Left renal pelvis (tissue), 4 donors: ENCODE measurements around the gene RNU6-9. TPM values are rescaled to one million over a fixed set of nuclear protein-coding genes. Genes with fewer than 3 reads are reported as not detected.
"Not testable (repeated sequence)": the region's sequence is repeated elsewhere in the genome, so short reads cannot be mapped to it uniquely, and the experiment has no call there.

Experiments
- DNase-seq, 4 donors: peaks; one replicate each; pipeline ENCODE4 v3.0.0-alpha.2; 2013; ENCODE audit warnings: low read depth in 4 of 4, low spot score in 3 of 4
- polyA plus RNA-seq, 4 donors: library from polyadenylated mRNA; unstranded; fragments of 120-200 nt; gene quantifications; one replicate each; pipeline ENCODE4 v1.2.1, GENCODE V29; 2013; ENCODE audit not compliant: insufficient read length in 4 of 4

The RNU6-9 gene
- polyA plus RNA-seq, 4 donors, result not detected

DNA sequence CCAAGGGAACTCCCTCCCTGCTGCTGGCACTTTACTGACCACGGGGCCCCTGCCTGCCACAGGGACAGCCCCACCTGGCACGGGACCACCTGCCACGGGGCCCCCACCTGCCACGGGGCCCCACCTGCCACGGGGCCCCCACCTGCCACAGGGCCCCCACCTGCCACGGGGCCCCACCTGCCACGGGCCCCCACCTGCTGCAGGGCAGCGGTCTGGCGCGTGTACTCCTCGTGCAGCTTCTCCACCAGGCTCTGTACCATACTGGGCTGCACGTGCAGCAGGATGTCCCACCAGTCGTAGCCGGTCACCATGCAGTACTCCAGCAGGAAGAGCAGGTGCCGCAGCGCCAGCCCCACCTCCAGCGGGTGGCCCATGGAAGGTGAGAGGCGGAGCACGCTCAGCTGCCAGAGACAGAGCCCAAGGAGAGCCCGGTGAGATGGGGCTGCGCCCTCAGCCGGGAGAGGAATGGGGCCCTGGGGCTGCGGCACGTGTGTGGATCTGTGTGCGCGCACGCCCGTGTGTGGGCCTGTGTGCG, 16.4 kb upstream of the RNU6-9 start:
- DNase-seq, result no peak

DNA sequence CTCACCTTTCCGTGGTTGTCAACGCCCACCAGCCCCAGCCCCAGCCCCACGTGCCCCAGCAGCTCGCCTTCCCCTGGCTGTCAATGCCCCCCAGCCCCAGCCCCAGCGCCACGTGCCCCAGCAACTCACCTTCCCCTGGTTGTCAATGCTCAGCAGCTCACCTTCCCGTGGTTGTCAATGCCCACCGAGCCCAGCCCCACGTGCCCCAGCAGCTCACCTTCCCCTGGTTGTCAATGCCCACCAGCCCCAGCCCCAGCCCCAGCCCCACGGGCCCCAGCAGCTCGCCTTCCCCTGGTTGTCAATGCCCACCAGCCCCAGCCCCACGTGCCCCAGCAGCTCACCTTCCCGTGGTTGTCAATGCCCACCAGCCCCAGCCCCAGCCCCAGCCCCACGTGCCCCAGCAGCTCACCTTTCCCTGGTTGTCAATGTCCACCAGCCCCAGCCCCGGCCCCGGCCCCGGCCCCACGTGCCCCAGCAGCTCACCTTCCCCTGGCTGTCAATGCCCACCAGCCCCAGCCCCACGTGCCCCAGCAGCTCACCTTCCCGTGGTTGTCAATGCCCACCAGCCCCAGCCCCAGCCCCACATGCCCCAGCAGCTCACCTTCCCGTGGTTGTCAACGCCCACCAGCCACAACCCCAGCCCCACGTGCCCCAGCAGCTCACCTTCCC, 15.2 kb upstream of the RNU6-9 start:
- not testable (repeated sequence) for DNase-seq

DNA sequence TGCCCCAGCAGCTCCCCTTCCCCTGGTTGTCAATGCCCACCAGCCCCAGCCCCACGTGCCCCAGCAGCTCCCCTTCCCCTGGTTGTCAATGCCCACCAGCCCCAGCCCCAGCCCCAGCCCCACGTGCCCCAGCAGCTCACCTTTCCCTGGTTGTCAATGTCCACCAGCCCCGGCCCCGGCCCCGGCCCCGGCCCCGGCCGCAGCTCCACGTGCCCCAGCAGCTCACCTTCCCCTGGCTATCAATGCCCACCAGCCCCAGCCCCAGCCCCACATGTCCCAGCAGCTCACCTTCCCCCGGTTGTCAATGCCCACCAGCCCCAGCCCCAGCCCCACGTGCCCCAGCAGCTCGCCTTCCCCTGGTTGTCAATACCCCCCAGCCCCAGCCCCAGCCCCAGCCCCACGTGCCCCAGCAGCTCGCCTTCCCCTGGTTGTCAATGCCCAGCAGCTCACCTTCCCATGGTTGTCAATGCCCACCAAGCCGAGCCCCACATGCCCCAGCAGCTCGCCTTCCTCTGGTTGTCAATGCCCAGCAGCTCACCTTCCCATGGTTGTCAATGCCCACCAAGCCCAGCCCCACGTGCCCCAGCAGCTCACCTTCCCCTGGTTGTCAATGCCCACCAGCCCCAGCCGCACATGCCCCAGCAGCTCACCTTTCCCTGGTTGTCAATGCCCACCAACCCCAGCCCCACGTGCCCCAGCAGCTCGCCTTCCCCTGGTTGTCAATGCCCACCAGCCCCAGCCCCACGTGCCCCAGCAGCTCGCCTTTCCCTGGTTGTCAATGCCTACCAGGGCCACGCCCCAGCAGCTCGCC, 14.3 kb upstream of the RNU6-9 start:
- not testable (repeated sequence) for DNase-seq

DNA sequence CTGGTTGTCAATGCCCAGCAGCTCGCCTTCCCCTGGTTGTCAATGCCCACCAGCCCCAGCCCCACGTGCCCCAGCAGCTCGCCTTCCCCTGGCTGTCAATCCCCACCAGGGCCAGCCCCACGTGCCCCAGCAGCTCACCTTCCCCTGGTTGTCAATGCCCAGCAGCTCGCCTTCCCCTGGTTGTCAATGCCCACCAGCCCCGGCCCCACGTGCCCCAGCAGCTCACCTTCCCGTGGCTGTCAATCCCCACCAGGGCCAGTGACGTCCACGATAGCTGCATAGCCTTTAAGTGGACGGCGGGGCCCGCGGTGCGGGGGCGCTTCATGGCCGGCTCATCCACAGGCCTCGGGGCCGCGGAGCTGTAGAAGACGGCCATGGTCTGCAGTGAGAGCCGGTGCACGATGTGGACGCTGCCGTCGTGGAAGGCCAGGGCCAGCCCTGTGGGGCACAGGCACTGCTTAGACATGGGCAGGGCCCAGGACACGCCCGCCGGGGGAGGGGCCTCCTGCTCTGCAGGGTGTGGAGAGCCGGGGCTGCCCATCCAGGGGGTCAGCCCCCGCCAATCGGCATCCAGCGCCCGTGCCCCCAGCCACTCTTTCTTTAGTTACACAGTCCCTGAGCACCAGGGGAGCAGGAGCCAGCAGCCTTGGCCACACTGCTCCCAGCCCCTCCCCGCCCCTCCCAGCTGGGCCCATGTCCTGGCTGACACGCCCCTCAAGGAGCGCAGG, 13.4 kb upstream of the RNU6-9 start:
- no peak for DNase-seq

DNA sequence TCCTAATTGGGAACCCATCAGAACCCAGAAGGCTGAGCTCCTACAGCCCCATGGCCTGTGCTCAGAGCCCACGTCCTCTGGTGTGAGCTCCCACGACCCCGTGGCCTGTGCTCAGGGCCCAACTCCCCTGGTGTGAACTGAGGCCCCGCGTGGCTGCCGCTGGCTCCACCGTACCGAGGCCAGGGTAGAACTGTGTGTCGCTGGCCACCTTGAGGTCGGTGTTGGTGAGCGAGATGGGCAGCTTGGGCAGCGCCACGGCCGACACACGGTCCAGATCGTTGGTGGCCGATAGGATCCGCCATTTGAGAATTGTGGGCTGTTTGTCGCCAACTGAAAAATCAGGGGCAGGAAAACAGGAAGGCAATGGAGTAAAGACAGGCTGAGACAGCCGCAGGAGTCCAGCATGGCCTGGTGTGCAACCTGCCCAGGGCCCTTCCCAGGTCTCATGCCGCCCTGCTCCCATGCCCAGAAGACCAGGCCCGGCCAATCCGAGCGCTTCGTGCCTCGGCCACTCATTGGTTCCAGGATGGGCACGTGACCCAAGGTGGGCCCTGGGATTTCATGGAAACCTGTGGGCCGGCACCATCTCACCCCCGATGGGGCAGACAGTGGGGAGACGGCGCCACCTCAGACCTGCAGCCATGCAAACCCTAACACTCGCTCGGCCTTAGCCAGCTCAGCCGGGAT, 11.8 kb upstream of the RNU6-9 start:
- no peak for DNase-seq

DNA sequence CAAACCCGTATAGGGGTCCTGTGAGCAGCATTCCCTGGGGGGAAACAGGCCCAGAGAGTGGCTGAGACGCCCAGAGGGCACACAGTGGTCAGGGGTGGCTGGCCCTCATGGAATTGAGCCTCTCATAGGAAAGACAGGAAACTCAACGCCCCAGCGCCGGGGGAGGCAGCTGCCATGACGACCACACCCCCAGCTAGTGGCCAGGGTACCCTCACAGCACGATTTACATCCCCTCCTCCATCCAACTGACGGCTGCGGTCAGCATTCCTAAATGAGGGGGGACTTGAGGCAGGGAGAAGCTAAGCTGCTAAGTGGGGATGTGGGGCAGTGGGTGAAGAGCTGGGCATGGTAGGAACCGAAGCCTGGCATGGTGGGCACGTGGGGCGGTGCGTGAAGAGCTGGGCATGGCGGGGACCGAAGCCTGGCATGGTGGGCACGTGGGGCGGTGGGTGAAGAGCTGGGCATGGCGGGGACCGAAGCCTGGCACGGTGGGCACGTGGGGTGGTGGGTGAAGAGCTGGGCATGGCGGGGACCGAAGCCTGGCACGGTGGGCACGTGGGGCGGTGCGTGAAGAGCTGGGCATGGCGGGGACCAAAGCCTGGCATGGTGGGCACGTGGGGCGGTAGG, 10.3 kb upstream of the RNU6-9 start:
- DNase-seq, result no peak

DNA sequence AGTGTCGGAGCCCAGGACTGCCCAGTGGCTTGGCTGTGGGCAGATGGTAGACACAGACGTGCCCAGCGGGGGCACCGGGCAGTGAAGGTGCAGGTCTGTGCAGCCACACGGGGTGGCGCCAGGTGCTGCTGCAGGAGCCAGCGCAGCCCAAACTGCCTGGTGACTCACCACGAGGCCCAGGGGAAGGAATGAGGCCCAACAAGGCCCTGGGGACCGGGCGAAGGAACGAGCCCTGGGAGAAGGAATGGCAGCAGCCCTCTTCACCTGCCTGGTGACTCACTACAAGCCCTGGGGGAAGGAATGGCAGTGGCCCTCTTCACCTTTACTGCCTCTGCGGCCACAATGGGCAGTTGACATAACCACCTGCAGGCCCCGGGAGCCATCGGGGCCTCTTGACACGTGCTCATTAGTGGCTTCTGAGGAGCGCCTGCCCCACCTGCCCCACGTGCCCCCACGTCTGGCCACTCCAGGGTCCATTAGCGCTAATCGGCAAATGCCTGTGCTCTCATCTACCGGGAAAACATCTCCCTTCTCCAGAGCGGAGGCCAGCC, 9.5 kb upstream of the RNU6-9 start:
- DNase-seq, result no peak

DNA sequence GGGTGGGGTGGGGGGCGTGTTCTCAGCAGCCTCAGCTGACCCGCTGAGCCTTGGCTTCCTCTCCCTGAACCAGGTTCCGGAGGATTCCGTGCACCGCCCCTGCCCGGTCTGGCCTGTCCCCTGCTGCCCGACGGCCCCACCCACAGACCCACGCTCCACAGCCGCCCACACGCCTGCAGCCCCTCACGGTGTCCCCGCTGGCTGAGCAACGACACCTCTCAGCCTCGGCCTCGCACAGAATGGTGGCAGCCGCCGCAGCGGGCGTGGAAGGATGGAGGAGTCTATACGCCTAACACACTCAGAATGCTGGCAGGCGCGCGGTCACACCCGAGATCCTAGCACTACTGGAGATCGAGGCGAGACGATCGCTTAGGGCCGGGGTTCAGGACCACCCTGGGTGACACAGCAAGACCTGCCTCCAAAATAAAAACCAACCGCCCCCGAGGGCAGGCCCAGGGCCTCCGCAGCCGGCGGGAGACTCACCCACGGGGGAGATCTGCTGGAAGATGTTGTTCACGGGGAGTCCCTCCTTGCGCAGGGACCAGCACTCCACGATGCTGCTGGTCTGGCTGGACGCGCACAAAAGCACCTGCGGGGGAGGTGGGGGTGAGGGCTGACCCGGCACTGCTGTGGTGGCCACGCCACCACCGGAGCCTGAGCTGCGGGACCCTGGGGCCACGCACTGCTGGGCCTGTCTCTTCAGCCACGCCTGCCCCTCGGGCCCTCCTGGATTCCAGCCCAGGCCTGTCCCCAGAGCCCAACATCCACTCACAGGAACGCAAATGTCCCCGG, 8.7 kb upstream of the RNU6-9 start:
- no peak for DNase-seq

DNA sequence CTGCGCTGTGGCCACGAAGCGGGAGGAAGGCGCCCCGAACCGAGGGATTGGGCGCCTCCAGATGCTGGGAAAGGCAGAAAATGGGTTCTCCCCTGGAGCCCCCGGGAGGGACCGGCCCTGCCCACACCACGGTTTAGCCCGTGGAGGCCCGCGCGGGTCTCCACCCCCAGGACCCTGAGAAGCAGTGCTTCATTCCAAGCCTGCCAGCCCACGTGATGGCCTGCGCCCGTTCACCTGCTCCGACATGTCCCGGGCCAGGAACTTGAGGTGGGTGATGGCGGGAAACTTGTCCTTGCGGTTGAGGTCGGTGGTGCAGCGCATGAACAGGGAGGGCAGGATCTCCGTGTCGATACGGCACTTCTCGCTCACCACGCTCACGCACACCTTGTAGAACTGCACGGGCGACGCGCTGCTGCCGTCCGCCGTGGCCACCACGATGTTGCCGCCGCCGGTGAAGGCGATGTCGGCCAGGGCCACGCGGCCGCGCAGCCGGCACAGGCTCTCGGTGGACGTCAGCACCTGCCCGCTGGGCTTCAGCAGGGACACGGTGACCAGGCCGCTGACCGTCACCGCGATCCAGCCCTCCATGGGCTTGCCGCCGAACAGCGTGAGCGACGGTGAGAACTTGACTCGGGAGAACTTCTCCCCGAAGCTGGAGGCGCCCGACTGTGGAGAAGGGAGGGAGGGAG, 7.6 kb upstream of the RNU6-9 start:
- no peak for DNase-seq

DNA sequence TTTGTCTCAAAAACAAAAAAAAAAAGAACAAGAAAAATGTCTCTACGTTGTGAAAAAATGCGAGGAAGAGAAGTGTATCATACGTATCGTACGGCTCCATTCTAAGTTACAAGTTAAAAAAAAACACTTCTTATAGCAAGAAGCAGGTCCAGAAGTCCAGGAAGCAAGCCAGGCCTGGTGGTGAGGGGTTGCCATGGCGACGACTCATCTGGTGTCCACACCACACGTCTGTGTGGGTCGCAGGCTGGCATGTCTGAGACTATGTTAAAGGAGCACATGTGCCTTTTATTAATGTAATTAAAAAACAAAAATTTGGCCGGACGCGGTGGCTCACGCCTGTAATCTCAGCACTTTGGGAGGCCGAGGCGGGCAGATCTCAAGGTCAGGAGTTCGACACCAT, 6.2 kb upstream of the RNU6-9 start:
- no peak for DNase-seq

DNA sequence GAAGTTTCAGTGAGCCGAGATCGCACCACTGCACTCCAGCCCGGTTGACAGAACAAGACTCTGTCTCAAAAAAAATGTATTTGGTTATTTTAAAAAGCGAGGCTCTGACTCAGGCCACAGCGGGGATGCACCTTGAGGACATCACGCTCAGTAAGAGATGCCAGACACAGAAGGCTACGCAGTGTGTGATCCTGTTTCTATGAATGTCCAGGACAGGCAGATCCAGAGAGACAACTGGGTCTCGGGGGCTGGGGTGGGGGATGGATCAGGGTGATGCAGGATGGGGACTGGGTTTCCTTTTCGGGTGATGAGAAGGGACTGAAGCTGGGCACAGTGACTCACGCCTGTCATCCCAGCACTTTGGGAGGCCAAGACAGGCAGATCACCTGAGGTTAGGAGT, 5.7 kb upstream of the RNU6-9 start:
- no peak for DNase-seq

DNA sequence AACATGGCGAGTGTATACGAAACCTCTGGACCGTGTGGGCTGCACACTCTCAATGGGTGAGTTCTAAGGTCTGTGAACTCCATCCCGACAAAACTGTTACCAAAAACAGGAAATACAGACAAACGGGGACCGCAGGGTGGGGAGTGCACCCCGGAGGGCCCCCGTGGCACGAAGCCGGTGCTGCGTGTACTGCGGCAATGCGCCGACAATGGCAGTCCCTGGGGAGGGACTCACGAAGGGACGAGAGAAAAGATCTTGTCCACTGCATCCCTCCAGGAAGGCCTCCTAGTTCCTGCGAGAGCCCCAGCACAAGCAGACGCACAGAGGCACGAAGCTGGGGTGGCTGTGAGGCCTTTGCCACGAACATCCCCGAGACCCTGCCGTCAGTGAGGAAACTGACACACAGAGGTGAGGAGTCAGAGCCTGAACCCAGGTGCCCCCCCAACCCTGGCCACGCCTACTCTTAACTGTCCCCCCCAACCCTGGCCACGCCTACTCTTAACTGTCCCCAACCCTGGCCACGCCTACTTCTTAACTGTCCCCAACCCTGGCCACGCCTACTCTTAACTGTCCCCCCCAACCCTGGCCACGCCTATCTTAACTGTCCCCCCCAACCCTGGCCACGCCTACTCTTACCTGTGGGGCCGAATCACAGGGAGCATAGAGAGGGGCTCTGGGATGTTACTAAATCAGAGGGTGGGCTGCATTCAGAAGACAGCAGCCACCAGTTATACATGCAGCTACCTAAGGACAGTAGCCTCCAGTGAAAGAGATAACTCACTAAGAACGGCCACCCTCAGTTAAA, 4.5 kb upstream of the RNU6-9 start:
- no peak for DNase-seq

DNA sequence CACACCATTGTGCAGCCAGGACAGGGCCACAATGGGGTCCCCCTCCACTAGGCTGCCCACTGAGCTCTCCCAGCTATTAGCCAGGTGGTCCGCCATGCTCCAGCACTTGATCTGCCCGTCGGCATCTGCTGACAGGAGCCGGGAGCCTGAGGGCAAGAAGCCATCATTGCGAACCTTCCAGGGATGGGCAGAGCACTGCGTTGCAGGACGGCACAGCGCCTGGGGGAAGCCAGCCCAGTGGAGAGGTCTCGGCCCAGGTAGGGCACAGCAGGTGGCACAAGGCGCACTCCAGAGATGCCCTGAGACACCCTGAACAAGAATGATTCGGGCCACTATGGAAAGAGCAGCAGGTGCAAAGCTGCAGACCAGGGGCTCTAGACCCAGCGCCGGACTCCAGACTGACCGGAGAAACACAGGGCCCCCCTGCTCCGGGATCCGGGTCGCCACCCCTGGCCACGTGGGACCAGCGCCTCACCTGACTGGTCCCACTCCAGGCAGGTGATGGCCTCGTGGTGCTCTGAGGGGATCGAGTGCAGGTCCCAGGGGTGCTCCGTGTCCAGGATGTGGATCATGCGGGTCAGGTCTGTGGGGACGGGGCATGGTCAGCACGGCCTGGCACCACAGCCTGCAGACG, 3.5 kb upstream of the RNU6-9 start:
- no peak for DNase-seq

DNA sequence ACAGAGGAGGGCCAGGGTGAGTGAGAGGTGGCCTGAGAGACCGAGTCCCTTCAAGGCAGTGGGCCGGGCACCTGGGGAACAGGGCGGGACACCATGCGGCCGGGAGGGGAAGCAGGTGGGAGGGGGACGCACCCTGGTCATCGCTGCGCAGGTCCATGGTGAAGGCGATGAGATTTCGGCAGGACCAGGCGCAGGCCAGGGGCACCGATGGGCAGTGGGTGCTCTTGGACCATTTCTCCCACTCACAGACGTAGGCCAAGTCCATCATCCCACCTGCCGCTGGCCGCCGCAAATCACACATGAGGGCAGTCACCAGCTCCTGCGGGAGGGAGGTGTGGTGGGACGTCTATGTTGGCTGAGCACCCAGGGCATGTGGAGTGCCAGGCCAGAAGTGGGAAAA, 2.5 kb upstream of the RNU6-9 start:
- no peak for DNase-seq

DNA sequence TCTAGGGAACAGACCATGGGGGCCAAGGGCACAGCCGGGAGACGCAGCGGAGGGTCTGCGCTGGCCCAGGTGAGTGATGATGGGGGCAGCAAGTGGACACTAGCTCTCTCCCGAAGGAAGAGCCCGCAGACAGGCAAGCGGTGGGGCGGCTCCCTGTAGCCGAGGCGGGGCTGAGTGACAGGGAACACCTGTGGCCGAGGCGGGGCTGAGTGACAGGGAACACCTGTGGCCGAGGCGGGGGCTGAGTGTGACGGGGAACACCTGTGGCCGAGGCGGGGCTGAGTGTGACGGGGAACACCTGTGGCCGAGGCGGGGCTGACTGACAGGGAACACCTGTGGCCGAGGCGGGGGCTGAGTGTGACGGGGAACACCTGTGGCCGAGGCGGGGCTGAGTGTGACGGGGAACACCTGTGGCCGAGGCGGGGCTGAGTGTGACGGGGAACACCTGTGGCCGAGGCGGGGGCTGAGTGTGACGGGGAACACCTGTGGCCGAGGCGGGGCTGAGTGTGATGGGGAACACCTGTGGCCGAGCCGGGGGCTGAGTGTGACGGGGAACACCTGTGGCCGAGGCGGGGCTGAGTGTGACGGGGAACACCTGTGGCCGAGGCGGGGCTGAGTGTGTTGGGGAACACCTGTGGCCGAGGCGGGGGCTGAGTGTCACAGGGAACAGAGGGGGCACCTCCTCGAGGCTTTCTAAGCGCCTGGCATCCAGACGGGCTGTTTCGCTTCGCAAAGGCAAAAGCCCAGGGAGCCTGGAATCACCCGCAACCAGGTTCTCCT, 1.7 kb upstream of the RNU6-9 start:
- not testable (repeated sequence) for DNase-seq

DNA sequence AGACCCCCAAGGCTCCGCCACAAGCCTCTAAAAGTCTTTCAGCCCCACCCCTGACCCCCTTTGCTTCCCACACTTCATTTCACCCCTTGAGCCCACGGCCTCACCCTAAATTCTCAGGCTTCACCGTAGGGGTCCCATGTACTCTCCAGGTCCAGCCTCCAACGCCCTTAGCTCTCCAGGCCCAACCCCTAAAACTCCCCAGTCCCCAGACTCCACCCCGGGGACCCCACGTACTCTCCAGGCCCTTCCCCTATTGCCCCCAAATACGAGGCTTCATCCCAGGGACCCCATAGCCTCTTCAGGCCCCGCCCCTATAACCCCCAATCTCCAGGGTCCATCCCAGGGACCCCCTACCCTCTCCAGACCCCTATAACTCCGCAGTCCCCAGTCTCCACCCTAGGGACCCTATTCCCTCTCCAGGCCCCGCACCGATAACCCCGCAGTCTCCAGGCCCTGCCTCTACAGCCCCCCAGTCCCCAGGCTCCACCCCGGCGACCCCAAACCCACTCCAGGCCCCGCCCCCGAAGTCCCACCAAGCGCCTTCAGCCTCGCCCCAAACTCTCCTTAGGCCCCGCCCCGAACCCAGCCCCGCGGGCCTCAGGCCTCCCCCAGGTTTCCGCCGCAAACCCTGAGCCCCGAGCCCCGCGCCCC, 916 bp upstream of the RNU6-9 start:
- DNase-seq, result no peak
